ENCODE measurements around the gene ZXDC. TPM values are rescaled to one million over a fixed set of nuclear protein-coding genes. Genes with fewer than 3 reads are reported as not detected.

The ZXDC gene
- total RNA-seq, 1 donor from 2014 or later: 25.4 TPM

DNA sequence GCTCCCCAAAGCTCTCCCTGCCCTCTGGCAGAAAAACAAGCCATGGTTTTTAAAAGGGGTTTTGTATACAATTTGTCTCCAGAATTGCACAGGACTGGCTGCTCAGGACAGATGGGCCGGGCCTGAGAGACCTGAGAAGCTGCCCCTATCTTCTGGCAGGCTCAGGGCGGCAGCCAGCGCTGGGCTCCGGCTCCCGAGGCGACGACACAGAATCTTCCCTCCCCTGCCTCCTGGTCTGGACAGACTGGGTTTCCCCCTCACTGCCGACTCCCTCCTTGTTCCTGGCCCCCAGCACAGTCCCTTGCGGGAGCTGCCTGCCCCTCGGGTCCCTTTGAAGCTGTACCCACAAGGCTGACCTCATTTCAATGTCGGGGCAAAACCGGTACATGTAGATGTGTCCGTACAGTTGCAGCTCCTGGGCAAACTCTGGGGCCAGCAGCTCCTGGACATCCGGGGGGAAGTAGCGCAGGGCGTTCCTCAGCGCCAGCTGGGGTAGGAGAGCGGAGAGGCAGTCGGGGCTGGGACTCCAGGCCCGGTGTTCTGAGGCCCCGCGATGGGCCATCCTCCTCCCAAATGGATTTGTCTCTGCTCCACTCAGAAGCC lies 34.7 kb upstream of the ZXDC start:
- DNase-seq (ENCODE audit: low spot score): no peak
- TF ChIP-seq, protein P1, sequence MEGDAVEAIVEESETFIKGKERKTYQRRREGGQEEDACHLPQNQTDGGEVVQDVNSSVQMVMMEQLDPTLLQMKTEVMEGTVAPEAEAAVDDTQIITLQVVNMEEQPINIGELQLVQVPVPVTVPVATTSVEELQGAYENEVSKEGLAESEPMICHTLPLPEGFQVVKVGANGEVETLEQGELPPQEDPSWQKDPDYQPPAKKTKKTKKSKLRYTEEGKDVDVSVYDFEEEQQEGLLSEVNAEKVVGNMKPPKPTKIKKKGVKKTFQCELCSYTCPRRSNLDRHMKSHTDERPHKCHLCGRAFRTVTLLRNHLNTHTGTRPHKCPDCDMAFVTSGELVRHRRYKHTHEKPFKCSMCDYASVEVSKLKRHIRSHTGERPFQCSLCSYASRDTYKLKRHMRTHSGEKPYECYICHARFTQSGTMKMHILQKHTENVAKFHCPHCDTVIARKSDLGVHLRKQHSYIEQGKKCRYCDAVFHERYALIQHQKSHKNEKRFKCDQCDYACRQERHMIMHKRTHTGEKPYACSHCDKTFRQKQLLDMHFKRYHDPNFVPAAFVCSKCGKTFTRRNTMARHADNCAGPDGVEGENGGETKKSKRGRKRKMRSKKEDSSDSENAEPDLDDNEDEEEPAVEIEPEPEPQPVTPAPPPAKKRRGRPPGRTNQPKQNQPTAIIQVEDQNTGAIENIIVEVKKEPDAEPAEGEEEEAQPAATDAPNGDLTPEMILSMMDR (IDR thresholded peaks at IDR 0.05; ENCODE audit: unreplicated experiment): no peak
- Mint-ChIP-seq H3K27me3 (ENCODE audit: unreplicated experiment) (no peaks in the 10 kb centered on the region), H3K9me3 (ENCODE audit: unreplicated experiment) (no peaks in the 10 kb centered on the region), H3K4me3 (ENCODE audit: unreplicated experiment) (no peak overlapping the region), H3K36me3 (ENCODE audit: low read depth, unreplicated experiment) (no peaks in the 10 kb centered on the region), H3K4me1 (ENCODE audit: unreplicated experiment) (no peaks in the 10 kb centered on the region), H3K27ac (ENCODE audit: unreplicated experiment) (no peak overlapping the region)

DNA sequence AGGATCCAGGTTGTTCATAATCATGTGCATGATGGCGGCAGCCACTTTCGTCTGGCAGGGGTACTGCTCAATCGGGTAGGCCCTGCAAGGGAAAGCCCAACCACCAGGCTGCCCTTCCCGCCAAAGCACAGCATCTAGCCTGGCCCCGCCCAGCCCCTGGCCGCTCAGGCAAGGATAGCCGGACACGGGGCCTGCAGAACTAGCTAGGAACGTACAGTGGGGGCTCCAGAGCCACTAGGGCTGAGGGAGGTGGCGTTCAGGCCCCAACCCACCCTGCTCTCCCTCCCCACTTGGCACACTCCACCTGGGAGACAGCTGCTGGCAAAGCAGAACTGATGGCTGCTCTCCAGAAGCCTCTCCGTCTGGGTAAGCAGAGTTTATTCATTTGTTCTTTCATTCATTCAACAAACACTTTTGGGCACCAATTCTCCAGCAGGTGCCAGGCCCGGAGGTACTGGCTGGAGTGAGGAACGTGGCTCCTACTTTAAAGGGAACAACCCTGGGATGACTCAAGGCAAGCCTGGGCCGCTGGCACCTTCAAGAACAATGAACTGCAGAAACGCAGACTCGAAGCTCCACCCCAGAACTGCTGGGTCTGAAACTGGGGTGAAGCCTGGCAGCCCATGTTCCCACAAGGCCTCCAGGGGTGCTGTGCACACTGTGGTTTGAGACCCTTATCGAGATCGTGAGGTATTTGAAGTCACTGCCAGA lies 34.1 kb upstream of the ZXDC start:
- H3K27ac Mint-ChIP-seq (ENCODE audit: unreplicated experiment): no peak overlapping the region
- H3K36me3 Mint-ChIP-seq (ENCODE audit: low read depth, unreplicated experiment): no peaks in the 10 kb centered on the region
- no peaks in the 10 kb centered on the region for H3K27me3 Mint-ChIP-seq (ENCODE audit: unreplicated experiment)
- H3K9me3 Mint-ChIP-seq (ENCODE audit: unreplicated experiment): no peaks in the 10 kb centered on the region
- no peak overlapping the region for H3K4me3 Mint-ChIP-seq (ENCODE audit: unreplicated experiment)
- H3K4me1 Mint-ChIP-seq (ENCODE audit: unreplicated experiment): no peaks in the 10 kb centered on the region
- no peak for DNase-seq (ENCODE audit: low spot score)
- TF ChIP-seq, protein P1 (IDR thresholded peaks at IDR 0.05; ENCODE audit: unreplicated experiment): no peak

DNA sequence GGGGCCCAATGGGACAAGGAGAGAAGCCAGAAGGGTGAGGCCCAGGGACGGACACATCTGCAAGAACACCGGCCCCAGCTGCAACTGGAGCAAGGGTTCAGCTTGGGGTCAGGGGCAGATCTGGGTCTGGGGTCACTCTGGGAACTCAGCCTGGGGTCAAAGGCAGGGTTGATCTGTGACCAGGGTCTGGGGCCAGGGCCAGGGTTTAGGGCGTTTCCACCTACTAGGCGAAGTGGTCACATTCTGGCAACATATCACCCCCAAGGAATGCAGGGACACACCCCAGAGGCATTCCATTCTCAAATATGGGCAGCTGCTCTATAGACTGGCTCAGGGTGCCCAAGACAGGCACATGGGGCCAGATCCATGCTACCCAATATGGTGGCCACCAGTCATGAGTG lies 32.9 kb upstream of the ZXDC start:
- TF ChIP-seq, protein P1 (IDR thresholded peaks at IDR 0.05; ENCODE audit: unreplicated experiment): no peak
- no peak overlapping the region for H3K27ac Mint-ChIP-seq (ENCODE audit: unreplicated experiment)
- peaks cover 4% of the 10 kb centered on the region for H3K27me3 Mint-ChIP-seq (ENCODE audit: unreplicated experiment)
- no peaks in the 10 kb centered on the region for H3K4me1 Mint-ChIP-seq (ENCODE audit: unreplicated experiment)
- no peaks in the 10 kb centered on the region for H3K36me3 Mint-ChIP-seq (ENCODE audit: low read depth, unreplicated experiment)
- H3K9me3 Mint-ChIP-seq (ENCODE audit: unreplicated experiment): no peaks in the 10 kb centered on the region
- H3K4me3 Mint-ChIP-seq (ENCODE audit: unreplicated experiment): no peak overlapping the region
- DNase-seq (ENCODE audit: low spot score): no peak

DNA sequence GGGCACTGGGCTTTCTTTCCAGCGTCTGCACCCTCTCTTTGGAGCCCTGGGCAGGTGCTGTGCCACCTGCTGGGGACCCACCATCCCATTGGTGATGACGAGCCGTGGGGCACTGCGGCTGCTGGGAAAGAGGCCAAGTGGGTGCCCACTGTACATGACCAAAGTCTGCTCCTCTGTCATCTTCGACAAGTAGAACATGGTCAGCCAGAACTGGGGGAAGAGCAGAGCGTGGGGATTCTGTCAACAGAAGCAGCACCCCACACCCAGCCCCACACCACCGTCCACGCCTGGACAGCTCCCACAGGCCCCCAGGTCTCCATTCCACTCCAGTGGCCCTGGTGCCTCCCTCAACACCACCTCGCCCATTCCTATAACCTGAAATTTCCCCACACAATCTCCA lies 32.2 kb upstream of the ZXDC start:
- H3K36me3 Mint-ChIP-seq (ENCODE audit: low read depth, unreplicated experiment): no peaks in the 10 kb centered on the region
- no peak overlapping the region for H3K27ac Mint-ChIP-seq (ENCODE audit: unreplicated experiment)
- H3K4me1 Mint-ChIP-seq (ENCODE audit: unreplicated experiment): no peaks in the 10 kb centered on the region
- no peak overlapping the region for H3K4me3 Mint-ChIP-seq (ENCODE audit: unreplicated experiment)
- no peaks in the 10 kb centered on the region for H3K9me3 Mint-ChIP-seq (ENCODE audit: unreplicated experiment)
- H3K27me3 Mint-ChIP-seq (ENCODE audit: unreplicated experiment): peaks cover 4% of the 10 kb centered on the region
- DNase-seq (ENCODE audit: low spot score): no peak
- TF ChIP-seq, protein P1 (IDR thresholded peaks at IDR 0.05; ENCODE audit: unreplicated experiment): no peak

DNA sequence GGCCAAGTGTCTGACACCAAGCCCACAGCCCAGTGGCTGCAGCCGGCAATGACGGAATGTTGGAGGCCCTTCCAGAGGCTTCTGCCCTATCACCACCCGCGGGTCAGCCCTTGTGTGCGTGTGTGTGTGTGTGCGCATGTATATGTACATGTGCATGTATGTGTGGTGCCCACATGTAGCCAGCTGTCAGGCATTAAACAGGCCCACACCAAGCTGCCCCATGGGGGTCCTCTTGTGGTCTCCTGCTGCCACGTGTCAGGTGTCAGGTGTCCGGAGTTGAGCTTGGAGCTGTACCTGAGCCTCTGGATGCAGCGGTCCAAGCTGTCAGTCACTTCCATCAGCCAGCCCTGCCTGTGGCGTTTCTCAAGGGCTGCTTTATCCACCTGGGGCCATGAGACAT lies 28.0 kb upstream of the ZXDC start:
- H3K27ac Mint-ChIP-seq (ENCODE audit: unreplicated experiment): no peak overlapping the region
- no peaks in the 10 kb centered on the region for H3K9me3 Mint-ChIP-seq (ENCODE audit: unreplicated experiment)
- TF ChIP-seq, protein P1 (IDR thresholded peaks at IDR 0.05; ENCODE audit: unreplicated experiment): no peak
- H3K27me3 Mint-ChIP-seq (ENCODE audit: unreplicated experiment): peaks cover 7% of the 10 kb centered on the region
- H3K4me3 Mint-ChIP-seq (ENCODE audit: unreplicated experiment): no peak overlapping the region
- no peaks in the 10 kb centered on the region for H3K4me1 Mint-ChIP-seq (ENCODE audit: unreplicated experiment)
- H3K36me3 Mint-ChIP-seq (ENCODE audit: low read depth, unreplicated experiment): no peaks in the 10 kb centered on the region
- DNase-seq (ENCODE audit: low spot score): no peak
